ENCODE results near the gene BCL2. TPM values are rescaled to one million over a fixed set of nuclear protein-coding genes. Genes with fewer than 3 reads are reported as not detected.
A peak's percentile ranks its signal among the peaks of the same experiment; 100 is the strongest.
"Not testable (repeated sequence)": the region's sequence is repeated elsewhere in the genome, so short reads cannot be mapped to it uniquely, and the experiment has no call there.

Gene BCL2
- polyA plus RNA-seq, 6 donors from 2014 or later = 11.8 to 43.0 (median 30.1) TPM

DNA sequence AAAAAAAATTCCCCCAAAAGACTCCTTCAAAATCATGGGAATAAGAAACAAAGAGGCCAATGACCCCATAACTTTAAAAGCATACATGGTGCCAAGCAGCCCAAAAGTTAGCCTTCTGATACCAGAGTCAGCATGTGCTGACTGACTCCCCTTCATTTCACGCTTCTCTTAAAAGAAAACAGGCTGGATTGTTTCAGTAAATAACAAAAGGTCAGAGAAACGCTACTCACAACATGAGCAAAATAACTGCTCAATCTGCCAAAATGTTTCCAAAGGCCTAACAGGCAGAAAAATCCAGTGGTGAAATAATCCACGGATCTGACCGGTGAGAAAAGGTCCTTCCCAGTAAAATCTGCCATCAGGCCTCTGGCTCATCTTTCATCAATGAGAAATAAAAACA, 71.6 kb downstream of the BCL2 start:
- Mint-ChIP-seq H3K9me3 (no peaks in the 10 kb centered on the region), H3K4me1 (peaks cover 38 to 67% (median 45%) of the 10 kb centered on the region in 3 donors), H3K36me3 (peaks cover 13 to 14% of the 10 kb centered on the region in 2 donors), H3K27me3 (no peaks in the 10 kb centered on the region), H3K27ac (peak overlapping the region in 1 of 6 donors; percentile 39), H3K4me3 (no peak overlapping the region)
- no peak for DNase-seq
- ATAC-seq (ENCODE audit: low read depth in 2 of 2) = no peak

DNA sequence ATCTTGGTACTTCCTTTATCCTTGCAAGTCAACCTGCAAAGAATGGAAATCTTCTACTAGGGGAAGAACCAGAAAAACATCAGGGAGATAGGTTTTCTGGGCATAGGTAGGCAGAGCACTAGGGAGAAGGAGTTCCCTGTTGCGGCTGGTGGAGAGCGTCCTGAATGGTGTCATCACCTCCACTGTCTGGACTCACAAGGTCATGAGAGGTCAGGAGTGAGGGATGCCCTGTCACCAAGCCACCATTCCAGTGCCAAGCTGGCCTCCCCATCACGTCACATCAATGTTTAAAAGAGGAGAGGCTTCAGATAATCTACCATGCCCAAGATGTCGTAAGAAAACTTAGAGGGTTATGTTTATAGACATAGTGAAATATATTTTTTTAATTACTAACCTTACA, 72.1 kb downstream of the BCL2 start:
- peaks cover 38 to 64% (median 44%) of the 10 kb centered on the region in 3 donors for H3K4me1 Mint-ChIP-seq

DNA sequence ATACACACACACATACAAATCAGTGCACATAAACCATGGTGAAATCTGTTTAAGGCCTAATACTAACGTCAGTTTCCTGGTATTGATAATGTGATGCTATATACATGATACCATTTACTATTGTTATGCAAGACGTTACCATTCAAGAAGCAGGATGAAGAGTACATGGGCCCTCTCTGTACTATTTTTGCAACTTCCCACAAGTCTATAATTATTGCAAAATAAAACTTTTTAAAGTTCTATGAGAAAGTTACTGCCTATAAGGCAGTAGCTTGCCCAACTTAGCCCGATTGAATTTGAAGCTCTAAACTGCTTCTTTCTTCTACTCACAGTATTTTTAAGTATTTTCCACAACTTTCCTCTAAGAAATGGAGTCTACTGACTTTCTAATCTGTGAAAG, 74.0 kb downstream of the BCL2 start:
- ATAC-seq (ENCODE audit: low read depth in 2 of 2) = no peak
- Mint-ChIP-seq H3K4me1 (peaks cover 36 to 69% (median 46%) of the 10 kb centered on the region in 3 donors), H3K4me3 (no peak overlapping the region), H3K27me3 (no peaks in the 10 kb centered on the region), H3K9me3 (no peaks in the 10 kb centered on the region), H3K36me3 (peaks cover 8 to 19% of the 10 kb centered on the region in 2 donors), H3K27ac (peak overlapping the region in 3 of 6 donors; percentile 11 to 76 (median 76))
- DNase-seq = no peak

More for the DNA sequence above, 72.1 kb downstream of the BCL2 start:
- Mint-ChIP-seq H3K27me3 (no peaks in the 10 kb centered on the region), H3K36me3 (peaks cover 10 to 11% of the 10 kb centered on the region in 2 donors), H3K9me3 (no peaks in the 10 kb centered on the region), H3K4me3 (peak overlapping the region in 1 of 8 donors; percentile 15), H3K27ac (peak overlapping the region in 1 of 6 donors; percentile 12)
- ATAC-seq (ENCODE audit: low read depth in 2 of 2) (no peak), DNase-seq (no peak)

DNA sequence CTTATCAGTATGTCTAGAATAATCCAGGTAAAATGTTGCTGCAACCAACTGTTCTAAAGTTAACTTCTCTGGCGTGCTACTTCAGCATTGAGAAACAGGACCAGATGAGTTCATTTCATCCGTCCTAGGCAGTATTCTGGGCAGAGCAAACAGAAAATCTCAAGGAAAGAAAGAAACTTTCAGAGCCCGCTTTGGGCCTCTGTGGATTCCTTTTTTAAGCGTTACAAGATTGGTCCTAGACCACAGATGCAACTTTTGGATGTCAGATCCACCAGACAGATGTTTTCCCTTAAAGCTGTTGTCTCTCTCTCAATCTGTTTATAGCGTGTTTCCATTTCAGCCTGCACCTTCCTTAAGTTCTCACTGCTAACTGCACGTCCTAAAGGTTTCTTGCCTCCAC, 75.0 kb downstream of the BCL2 start:
- H3K36me3 Mint-ChIP-seq = peaks cover 12 to 19% of the 10 kb centered on the region in 2 donors
- ATAC-seq (ENCODE audit: low read depth in 2 of 2) = no peak
- H3K4me3 Mint-ChIP-seq = no peak overlapping the region
- H3K27ac Mint-ChIP-seq = peak overlapping the region in 3 of 6 donors; percentile 57 to 68 (median 67)
- H3K9me3 Mint-ChIP-seq = no peaks in the 10 kb centered on the region
- no peaks in the 10 kb centered on the region for H3K27me3 Mint-ChIP-seq
- H3K4me1 Mint-ChIP-seq = peaks cover 33 to 67% (median 38%) of the 10 kb centered on the region in 3 donors
- DNase-seq = no peak

DNA sequence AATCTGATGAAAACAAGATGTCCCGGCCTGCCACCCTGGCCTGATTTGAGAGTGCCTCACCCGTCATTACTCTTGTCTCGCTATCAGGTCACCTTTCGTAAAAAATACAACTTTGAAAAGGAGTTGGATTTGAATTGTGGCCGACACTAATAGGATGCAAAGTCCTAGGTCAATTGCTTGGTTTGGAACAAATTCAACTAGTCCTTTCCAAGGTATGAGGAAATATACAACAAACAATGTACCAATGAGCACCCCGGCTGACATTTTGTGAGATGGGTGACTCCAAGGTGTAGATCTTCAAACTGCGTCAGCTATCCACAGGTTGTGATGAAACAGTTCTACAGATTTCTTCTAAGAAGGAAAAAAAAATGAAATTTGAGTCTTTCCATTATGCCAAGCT, 77.8 kb downstream of the BCL2 start:
- no peaks in the 10 kb centered on the region for H3K27me3 Mint-ChIP-seq
- peaks cover 10 to 37% of the 10 kb centered on the region in 2 donors for H3K36me3 Mint-ChIP-seq
- H3K9me3 Mint-ChIP-seq = no peaks in the 10 kb centered on the region
- DNase-seq (no peak), ATAC-seq (ENCODE audit: low read depth in 2 of 2) (no peak)
- peaks cover 25 to 56% (median 26%) of the 10 kb centered on the region in 3 donors for H3K4me1 Mint-ChIP-seq
- no peak overlapping the region for H3K4me3 Mint-ChIP-seq
- peak overlapping the region in 4 of 6 donors; percentile 22 to 50 (median 43) for H3K27ac Mint-ChIP-seq

GRCh38 chr18:63241317-63241712, 78.3 kb downstream of the BCL2 start:
- H3K27me3 Mint-ChIP-seq = no peaks in the 10 kb centered on the region
- no peak for ATAC-seq (ENCODE audit: low read depth in 2 of 2)
- H3K27ac Mint-ChIP-seq = peak overlapping the region in 3 of 6 donors; percentile 22 to 50 (median 44)
- DNase-seq = no peak
- no peak overlapping the region for H3K4me3 Mint-ChIP-seq
- peaks cover 21 to 57% (median 26%) of the 10 kb centered on the region in 3 donors for H3K4me1 Mint-ChIP-seq
- H3K9me3 Mint-ChIP-seq = peaks cover 0 to 2% (median 0%) of the 10 kb centered on the region in 7 donors
- H3K36me3 Mint-ChIP-seq = peaks cover 10 to 37% of the 10 kb centered on the region in 2 donors

DNA sequence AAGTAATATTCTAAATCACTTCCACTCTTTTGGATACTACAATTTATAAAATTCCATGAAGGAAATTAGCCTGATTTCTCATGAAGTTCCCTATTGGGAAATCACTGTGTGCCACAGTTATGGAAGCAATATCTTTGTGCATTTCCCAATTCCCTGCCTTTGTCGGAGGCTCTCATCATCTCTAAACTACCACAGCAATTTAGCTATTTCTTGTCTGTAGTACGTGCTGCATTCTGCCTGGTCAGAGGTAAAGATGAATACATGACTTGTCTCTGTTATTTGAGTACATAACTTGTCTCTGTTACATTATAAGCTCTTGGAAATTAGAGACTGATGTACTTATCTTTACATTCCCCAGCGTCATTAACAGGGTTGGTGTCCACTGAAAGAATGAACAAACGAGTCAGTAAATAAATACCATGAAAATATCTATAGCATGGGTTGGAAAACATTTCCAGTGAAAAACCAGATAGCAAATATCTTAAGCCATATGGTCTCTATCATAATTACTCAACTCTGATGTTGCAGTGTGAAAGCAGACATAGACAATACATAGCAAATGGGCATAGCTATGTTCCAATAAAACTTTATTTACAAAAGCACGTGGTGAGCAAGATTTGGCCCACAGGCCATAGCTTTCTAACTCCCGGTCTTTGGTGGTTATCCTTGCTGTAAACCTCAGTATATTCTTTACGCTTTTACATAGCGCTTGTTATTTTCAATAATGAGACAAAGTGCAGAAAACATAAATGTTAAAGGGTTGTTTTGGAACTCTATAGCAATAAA, 78.8 kb downstream of the BCL2 start:
- Mint-ChIP-seq H3K36me3 (peaks cover 13 to 41% of the 10 kb centered on the region in 2 donors), H3K27ac (no peak overlapping the region), H3K4me1 (peaks cover 24 to 56% (median 31%) of the 10 kb centered on the region in 3 donors), H3K9me3 (peaks cover 0 to 6% (median 0%) of the 10 kb centered on the region in 7 donors), H3K27me3 (no peaks in the 10 kb centered on the region), H3K4me3 (no peak overlapping the region)
- DNase-seq (no peak), ATAC-seq (ENCODE audit: low read depth in 2 of 2) (no peak)

GRCh38 chr18:63238693-63239075, 80.9 kb downstream of the BCL2 start:
- Mint-ChIP-seq H3K27me3 (no peaks in the 10 kb centered on the region), H3K4me3 (no peak overlapping the region), H3K27ac (peak overlapping the region in 2 of 6 donors; percentile 69 to 75), H3K9me3 (peaks cover 0 to 6% (median 0%) of the 10 kb centered on the region in 7 donors), H3K4me1 (peaks cover 26 to 55% (median 34%) of the 10 kb centered on the region in 3 donors), H3K36me3 (peaks cover 13 to 48% of the 10 kb centered on the region in 2 donors)
- no peak for ATAC-seq (ENCODE audit: low read depth in 2 of 2)
- no peak for DNase-seq

- peaks cover 13 to 48% of the 10 kb centered on the region in 2 donors for H3K36me3 Mint-ChIP-seq
- peaks cover 32 to 58% (median 32%) of the 10 kb centered on the region in 3 donors for H3K4me1 Mint-ChIP-seq
- no peak overlapping the region for H3K4me3 Mint-ChIP-seq
- ATAC-seq (ENCODE audit: low read depth in 2 of 2) (no peak), DNase-seq (no peak)
- peaks cover 0 to 6% (median 0%) of the 10 kb centered on the region in 7 donors for H3K9me3 Mint-ChIP-seq
- H3K27ac Mint-ChIP-seq = peak overlapping the region in 1 of 6 donors; percentile 75
- H3K27me3 Mint-ChIP-seq = no peaks in the 10 kb centered on the region
Observed at GRCh38 chr18:63237881-63238692, 81.5 kb downstream of the BCL2 start.

- peaks cover 25 to 61% (median 30%) of the 10 kb centered on the region in 3 donors for H3K4me1 Mint-ChIP-seq
- H3K36me3 Mint-ChIP-seq = peaks cover 13 to 48% of the 10 kb centered on the region in 2 donors
- H3K27ac Mint-ChIP-seq = peak overlapping the region in 3 of 6 donors; percentile 22 to 78 (median 56)
- peaks cover 0 to 6% (median 0%) of the 10 kb centered on the region in 7 donors for H3K9me3 Mint-ChIP-seq
- no peaks in the 10 kb centered on the region for H3K27me3 Mint-ChIP-seq
- ATAC-seq (ENCODE audit: low read depth in 2 of 2) (no peak), DNase-seq (no peak)
- no peak overlapping the region for H3K4me3 Mint-ChIP-seq
Observed at GRCh38 chr18:63236921-63237846, 82.4 kb downstream of the BCL2 start.

GRCh38 chr18:63236406-63236805, 83.2 kb downstream of the BCL2 start:
- ATAC-seq (ENCODE audit: low read depth in 2 of 2) (no peak), DNase-seq (no peak)
- Mint-ChIP-seq H3K4me1 (peaks cover 25 to 62% (median 35%) of the 10 kb centered on the region in 3 donors), H3K27me3 (no peaks in the 10 kb centered on the region), H3K9me3 (peaks cover 0 to 6% (median 0%) of the 10 kb centered on the region in 7 donors), H3K27ac (peak overlapping the region in 3 of 6 donors; percentile 42 to 90 (median 53)), H3K36me3 (peaks cover 13 to 40% of the 10 kb centered on the region in 2 donors), H3K4me3 (peak overlapping the region in 1 of 8 donors; percentile 30)

DNA sequence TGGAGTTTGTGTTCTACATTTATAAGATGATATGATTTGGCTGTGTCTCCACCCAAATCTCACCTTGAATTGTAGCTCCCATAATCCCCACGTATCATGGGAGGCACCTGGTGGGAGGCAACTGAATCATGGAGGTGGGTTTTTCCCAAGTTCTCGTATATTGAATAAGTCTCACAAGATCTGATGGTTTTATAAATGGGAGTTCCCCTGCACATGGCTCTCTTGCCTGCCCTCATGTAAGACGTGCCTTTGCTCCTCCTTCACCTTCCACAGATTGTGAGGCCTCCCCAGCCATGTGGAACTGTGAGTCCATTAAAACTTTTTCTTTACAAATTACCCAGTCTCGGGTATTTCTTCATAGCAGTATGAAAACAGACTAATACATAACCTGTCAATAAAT, 83.6 kb downstream of the BCL2 start:
- H3K4me1 Mint-ChIP-seq = peaks cover 30 to 65% (median 40%) of the 10 kb centered on the region in 3 donors
- H3K36me3 Mint-ChIP-seq = peaks cover 13 to 36% of the 10 kb centered on the region in 2 donors
- not testable (repeated sequence) for H3K27me3 Mint-ChIP-seq; DNase-seq; H3K4me3 Mint-ChIP-seq; H3K9me3 Mint-ChIP-seq; ATAC-seq (ENCODE audit: low read depth in 2 of 2)
- H3K27ac Mint-ChIP-seq = peak overlapping the region in 4 of 6 donors; percentile 37 to 90 (median 48)

All from naive B cell (primary cell).